ENCODE data around the gene SEC24A. TPM values are rescaled to one million over a fixed set of nuclear protein-coding genes. Genes with fewer than 3 reads are reported as not detected.
A peak's percentile ranks its signal among the peaks of the same experiment; 100 is the strongest.
"Not testable (repeated sequence)": the region's sequence is repeated elsewhere in the genome, so short reads cannot be mapped to it uniquely, and the experiment has no call there.

SEC24A gene
- total RNA-seq, 1 experiment from 2014 or later, result 19.7 TPM

DNA sequence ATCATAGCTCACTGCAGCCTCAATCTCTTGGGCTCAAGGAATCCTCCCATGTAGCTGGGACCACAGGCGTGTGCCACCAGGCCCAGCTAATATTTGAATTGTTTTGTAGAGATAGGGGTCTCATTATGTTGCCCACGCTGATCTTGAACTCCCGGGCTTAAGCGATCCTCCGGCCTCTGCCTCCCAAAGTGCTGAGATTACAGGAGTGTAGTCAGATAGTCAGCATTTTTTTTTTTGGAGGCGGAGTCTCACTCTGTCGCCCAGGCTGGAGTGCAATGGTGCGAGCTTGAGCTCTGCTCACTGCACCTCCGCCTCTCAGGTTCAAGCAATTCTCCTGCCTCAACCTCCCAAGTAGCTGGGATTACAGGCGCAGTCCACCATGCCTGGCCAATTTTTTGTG, 14.4 kb upstream of the SEC24A start:
- H3K4me3 ChIP-seq (ENCODE audit: insufficient read depth, low read depth, low read length), result no peak overlapping the region
- H3K36me3 ChIP-seq (replicated peaks; ENCODE audit: control insufficient read depth, insufficient read depth, low read length), result no peaks in the 10 kb centered on the region
- H3K27me3 ChIP-seq (ENCODE audit: control insufficient read depth, insufficient read depth, low read length), result no peaks in the 10 kb centered on the region
- no peak for DNase-seq

DNA sequence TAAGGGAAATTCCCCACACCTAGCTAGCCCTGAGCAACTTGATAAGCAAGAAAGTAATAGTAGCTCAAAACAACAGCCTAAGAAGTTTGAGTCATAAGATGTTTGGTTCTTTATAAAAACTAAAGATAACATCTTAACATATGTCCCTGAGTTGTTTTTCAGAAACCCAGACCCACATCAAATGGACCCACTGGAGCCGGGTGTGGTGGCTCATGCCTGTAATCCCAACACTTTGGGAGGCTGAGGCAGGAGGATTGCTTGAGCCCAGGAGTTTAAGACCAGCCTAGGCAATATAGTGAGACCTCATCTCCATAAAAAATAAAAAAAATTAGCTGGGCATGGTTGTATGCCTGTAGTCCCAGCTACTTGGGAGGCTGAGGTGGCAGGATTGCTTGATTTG, 13.2 kb upstream of the SEC24A start:
- not testable (repeated sequence) for H3K36me3 ChIP-seq (replicated peaks; ENCODE audit: control insufficient read depth, insufficient read depth, low read length); H3K27me3 ChIP-seq (ENCODE audit: control insufficient read depth, insufficient read depth, low read length); DNase-seq; H3K4me3 ChIP-seq (ENCODE audit: insufficient read depth, low read depth, low read length)

- no peak for DNase-seq
- H3K4me3 ChIP-seq (ENCODE audit: insufficient read depth, low read depth, low read length), result no peak overlapping the region
- no peaks in the 10 kb centered on the region for H3K36me3 ChIP-seq (replicated peaks; ENCODE audit: control insufficient read depth, insufficient read depth, low read length)
- no peaks in the 10 kb centered on the region for H3K27me3 ChIP-seq (ENCODE audit: control insufficient read depth, insufficient read depth, low read length)
Measured at GRCh38 chr5:134637116-134637721, 11.4 kb upstream of the SEC24A start.

- H3K4me3 ChIP-seq (ENCODE audit: insufficient read depth, low read depth, low read length), result no peak overlapping the region
- H3K36me3 ChIP-seq (replicated peaks; ENCODE audit: control insufficient read depth, insufficient read depth, low read length), result no peaks in the 10 kb centered on the region
- DNase-seq, result no peak
- H3K27me3 ChIP-seq (ENCODE audit: control insufficient read depth, insufficient read depth, low read length), result no peaks in the 10 kb centered on the region
Measured at GRCh38 chr5:134638760-134639201, 9.8 kb upstream of the SEC24A start.

GRCh38 chr5:134642931-134643530, 5.6 kb upstream of the SEC24A start:
- H3K4me3 ChIP-seq (ENCODE audit: insufficient read depth, low read depth, low read length), result no peak overlapping the region
- H3K36me3 ChIP-seq (replicated peaks; ENCODE audit: control insufficient read depth, insufficient read depth, low read length), result no peaks in the 10 kb centered on the region
- no peak for DNase-seq
- no peaks in the 10 kb centered on the region for H3K27me3 ChIP-seq (ENCODE audit: control insufficient read depth, insufficient read depth, low read length)

DNA sequence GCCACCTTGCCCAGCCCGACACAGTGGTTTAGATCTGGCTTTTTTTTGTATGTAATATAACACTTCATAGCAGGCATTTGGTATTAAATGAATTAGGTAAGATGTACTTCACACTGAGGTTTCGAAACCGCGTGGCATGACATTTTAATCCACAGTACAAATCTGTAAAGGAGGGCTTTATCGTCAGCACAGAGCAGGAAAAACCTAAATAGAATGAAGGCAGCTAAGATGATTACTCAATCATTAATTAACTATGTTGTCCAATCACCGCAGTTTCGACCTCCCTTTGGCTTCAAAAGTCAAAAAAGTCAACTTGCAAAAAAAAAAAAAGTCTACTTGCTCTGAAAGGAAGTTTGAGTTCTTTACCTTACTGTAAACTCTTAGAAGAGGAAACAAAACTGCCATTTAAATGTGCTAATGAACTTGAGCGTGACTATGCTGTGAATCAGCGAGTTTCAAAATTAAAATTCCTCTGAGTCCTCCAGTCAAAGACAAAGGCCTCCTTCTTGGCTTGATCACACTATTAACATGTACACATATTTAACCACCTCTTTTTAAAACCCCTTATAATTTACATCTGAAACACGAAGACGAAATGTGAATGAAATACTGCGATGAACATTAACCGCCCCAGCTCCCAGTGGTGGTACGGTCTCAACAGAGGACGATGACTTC, 698 bp upstream of the SEC24A start:
- DNase-seq, result peak; percentile 19
- H3K4me3 ChIP-seq (ENCODE audit: insufficient read depth, low read depth, low read length), result peak overlapping the region; percentile 96
- H3K36me3 ChIP-seq (replicated peaks; ENCODE audit: control insufficient read depth, insufficient read depth, low read length), result no peaks in the 10 kb centered on the region
- H3K27me3 ChIP-seq (ENCODE audit: control insufficient read depth, insufficient read depth, low read length), result no peaks in the 10 kb centered on the region

GRCh38 chr5:134649163-134649835, 714 bp downstream of the SEC24A start:
- Histone ChIP-seq H3K4me3 (ENCODE audit: insufficient read depth, low read depth, low read length) (peak overlapping the region; percentile 96), H3K36me3 (replicated peaks; ENCODE audit: control insufficient read depth, insufficient read depth, low read length) (no peaks in the 10 kb centered on the region), H3K27me3 (ENCODE audit: control insufficient read depth, insufficient read depth, low read length) (no peaks in the 10 kb centered on the region)
- peak; percentile 46 for DNase-seq

GRCh38 chr5:134650660-134651059, 2.1 kb downstream of the SEC24A start:
- not testable (repeated sequence) for H3K4me3 ChIP-seq (ENCODE audit: insufficient read depth, low read depth, low read length); H3K36me3 ChIP-seq (replicated peaks; ENCODE audit: control insufficient read depth, insufficient read depth, low read length); DNase-seq; H3K27me3 ChIP-seq (ENCODE audit: control insufficient read depth, insufficient read depth, low read length)

DNA sequence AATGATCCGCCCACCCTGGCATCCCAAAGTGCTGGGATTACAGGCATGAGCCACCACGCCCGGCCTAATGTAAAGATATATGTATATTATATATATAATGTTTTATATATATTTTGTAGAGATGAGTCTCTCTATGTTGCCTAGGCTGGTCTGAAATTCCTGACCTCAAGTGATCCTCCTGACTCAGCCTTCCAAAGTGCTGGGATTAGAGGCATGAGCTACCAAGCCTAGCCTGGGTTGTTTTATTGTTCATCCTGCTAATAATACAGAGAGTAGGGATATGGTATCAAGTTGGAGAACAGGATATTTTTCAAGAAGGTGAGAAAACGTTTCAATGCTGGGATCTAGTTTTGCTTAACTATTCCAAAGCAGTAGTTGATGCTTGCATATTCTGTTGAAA, 2.9 kb downstream of the SEC24A start:
- Histone ChIP-seq H3K4me3 (ENCODE audit: insufficient read depth, low read depth, low read length) (no peak overlapping the region), H3K36me3 (replicated peaks; ENCODE audit: control insufficient read depth, insufficient read depth, low read length) (no peaks in the 10 kb centered on the region), H3K27me3 (ENCODE audit: control insufficient read depth, insufficient read depth, low read length) (no peaks in the 10 kb centered on the region)
- no peak for DNase-seq

DNA sequence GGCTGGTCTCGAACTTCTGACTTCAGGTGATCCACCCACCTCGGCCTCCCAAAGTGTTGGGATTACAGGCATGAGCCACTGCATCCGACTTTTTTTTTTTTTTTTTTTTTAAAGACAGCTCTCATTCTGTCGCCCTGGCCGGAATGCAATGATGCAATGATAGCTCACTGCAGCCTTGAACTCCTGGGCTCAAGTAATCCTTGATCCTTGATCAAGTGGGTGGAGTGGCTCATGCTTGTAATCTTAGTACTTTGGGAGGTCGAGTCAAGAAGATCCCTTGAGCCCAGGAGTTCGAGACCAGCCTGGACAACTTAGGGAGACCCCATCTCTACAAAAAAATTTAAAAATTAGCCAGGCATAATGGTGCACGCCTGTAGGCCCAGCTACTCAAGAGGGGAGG, 8.1 kb downstream of the SEC24A start:
- no peaks in the 10 kb centered on the region for H3K27me3 ChIP-seq (ENCODE audit: control insufficient read depth, insufficient read depth, low read length)
- no peak overlapping the region for H3K4me3 ChIP-seq (ENCODE audit: insufficient read depth, low read depth, low read length)
- peaks cover 6% of the 10 kb centered on the region for H3K36me3 ChIP-seq (replicated peaks; ENCODE audit: control insufficient read depth, insufficient read depth, low read length)
- DNase-seq, result no peak

- Histone ChIP-seq H3K4me3 (ENCODE audit: insufficient read depth, low read depth, low read length) (no peak overlapping the region), H3K36me3 (replicated peaks; ENCODE audit: control insufficient read depth, insufficient read depth, low read length) (peaks cover 7% of the 10 kb centered on the region), H3K27me3 (ENCODE audit: control insufficient read depth, insufficient read depth, low read length) (no peaks in the 10 kb centered on the region)
- no peak for DNase-seq
Measured at GRCh38 chr5:134659456-134659855, 10.9 kb downstream of the SEC24A start.

DNA sequence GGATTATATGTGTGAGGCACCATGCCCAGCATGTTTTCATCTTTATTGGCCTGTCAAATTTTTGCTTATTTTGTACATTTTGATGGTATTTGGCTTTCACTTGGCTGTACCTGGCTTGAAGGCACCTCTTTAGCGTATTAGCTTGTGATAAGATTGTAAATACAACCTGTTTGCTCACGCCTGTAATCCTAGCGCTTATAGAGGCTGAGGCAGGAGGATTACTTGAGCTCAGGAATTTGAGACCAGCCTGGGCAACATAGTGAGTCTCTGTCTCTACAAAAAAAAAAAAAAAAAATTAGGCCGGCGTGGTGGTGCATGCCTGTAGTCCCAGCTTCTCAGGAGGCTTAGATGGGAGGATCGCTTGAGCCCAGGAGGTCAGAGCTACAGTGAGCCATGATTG, 11.3 kb downstream of the SEC24A start:
- no peaks in the 10 kb centered on the region for H3K27me3 ChIP-seq (ENCODE audit: control insufficient read depth, insufficient read depth, low read length)
- H3K36me3 ChIP-seq (replicated peaks; ENCODE audit: control insufficient read depth, insufficient read depth, low read length), result peaks cover 7% of the 10 kb centered on the region
- DNase-seq, result no peak
- no peak overlapping the region for H3K4me3 ChIP-seq (ENCODE audit: insufficient read depth, low read depth, low read length)

- no peak for DNase-seq
- Histone ChIP-seq H3K36me3 (replicated peaks; ENCODE audit: control insufficient read depth, insufficient read depth, low read length) (peaks cover 7% of the 10 kb centered on the region), H3K4me3 (ENCODE audit: insufficient read depth, low read depth, low read length) (no peak overlapping the region), H3K27me3 (ENCODE audit: control insufficient read depth, insufficient read depth, low read length) (no peaks in the 10 kb centered on the region)
Measured at GRCh38 chr5:134662971-134663370, 14.4 kb downstream of the SEC24A start.

GRCh38 chr5:134664448-134664847, 15.9 kb downstream of the SEC24A start:
- Histone ChIP-seq H3K27me3 (ENCODE audit: control insufficient read depth, insufficient read depth, low read length) (no peaks in the 10 kb centered on the region), H3K4me3 (ENCODE audit: insufficient read depth, low read depth, low read length) (no peak overlapping the region), H3K36me3 (replicated peaks; ENCODE audit: control insufficient read depth, insufficient read depth, low read length) (peaks cover 7% of the 10 kb centered on the region)
- no peak for DNase-seq

GRCh38 chr5:134673546-134673945, 25.0 kb downstream of the SEC24A start:
- H3K4me3 ChIP-seq (ENCODE audit: insufficient read depth, low read depth, low read length); DNase-seq; H3K27me3 ChIP-seq (ENCODE audit: control insufficient read depth, insufficient read depth, low read length): not testable (repeated sequence)
- peaks cover 23% of the 10 kb centered on the region for H3K36me3 ChIP-seq (replicated peaks; ENCODE audit: control insufficient read depth, insufficient read depth, low read length)

Measured in H7 (cell line).